Uterus (tissue), 4 donors: ENCODE results near the gene ACSBG1. TPM values are rescaled to one million over a fixed set of nuclear protein-coding genes. Genes with fewer than 3 reads are reported as not detected.

Experiments
- DNase-seq, 2 donors: peaks; one replicate each; pipeline ENCODE4 v3.0.0-alpha.2; 2019 to 2020
- H3K27ac ChIP-seq, 2 donors: fragments of 200-600 bp; sonication (generic); 1 replicate in 1 of 2; 2 replicates in 1 of 2; pipeline ENCODE4 v1.5.1; 2016 to 2018
- H3K27me3 ChIP-seq, 2 donors: fragments of 200-600 bp; sonication (generic); one replicate each; pipeline ENCODE4 v1.5.1; 2018 to 2019; ENCODE audit warnings: control low read depth in 1 of 2
- H3K36me3 ChIP-seq, 2 donors: fragments of 200-600 bp; sonication (generic); one replicate each; pipeline ENCODE4 v1.5.1; 2019; ENCODE audit warnings: control low read depth in 1 of 2
- H3K4me1 ChIP-seq, 2 donors: fragments of 200-600 bp; sonication (generic); one replicate each; pipeline ENCODE4 v1.5.1; 2018 to 2019; ENCODE audit warnings: control low read depth in 1 of 2
- H3K4me3 ChIP-seq, 2 donors: fragments of 200-600 bp; sonication (generic); 1 replicate in 1 of 2; 2 replicates in 1 of 2; pipeline ENCODE4 v1.5.1; 2018 to 2019; ENCODE audit warnings: mild to moderate bottlenecking in 1 of 2
- H3K9me3 ChIP-seq, 2 donors: fragments of 200-600 bp; sonication (generic); one replicate each; pipeline ENCODE4 v1.5.1; 2019; ENCODE audit warnings: control low read depth in 1 of 2
- POLR2A ChIP-seq, 2 donors: fragments of 450-650 bp; IDR thresholded peaks; one replicate each; pipeline ENCODE4 v1.6.1; 2016; ENCODE audit warnings: antibody characterized with exemption in 2 of 2, mild to moderate bottlenecking in 1 of 2, moderate library complexity in 1 of 2
- intact Hi-C: fragments of 100-400 bp; cut with DNase I; formaldehyde crosslinking; loops from one replicate; pipeline ENCODE4 v1.15.1; 2023; ENCODE audit warnings: low total_unique reads
- total RNA-seq, 4 donors: library from RNA; depleted of rRNA in 3 of 4; stranded (reverse); fragments of >200 nt in 3 of 4; gene quantifications; one replicate each; pipeline versions ENCODE4 v1.1.0 to v1.2.4, GENCODE V29; 2014 to 2023
- TF ChIP-seq, protein P1 (sequence below), 4 experiments: fragments of 200-600 bp in 2 of 4; fragments of 450-650 bp in 2 of 4; sonication (generic) in 2 of 4; IDR thresholded peaks; one replicate each; pipeline ENCODE4 v1.5.1; 2016 to 2019; ENCODE audit warnings: antibody characterized with exemption in 4 of 4, mild to moderate bottlenecking in 2 of 4, moderate library complexity in 1 of 4
- donor health status: DM: yes; HTN: yes; CAD: no.

Gene ACSBG1
- total RNA-seq, 4 donors from 2014 or later = 3.5 TPM; not detected in 3

DNA sequence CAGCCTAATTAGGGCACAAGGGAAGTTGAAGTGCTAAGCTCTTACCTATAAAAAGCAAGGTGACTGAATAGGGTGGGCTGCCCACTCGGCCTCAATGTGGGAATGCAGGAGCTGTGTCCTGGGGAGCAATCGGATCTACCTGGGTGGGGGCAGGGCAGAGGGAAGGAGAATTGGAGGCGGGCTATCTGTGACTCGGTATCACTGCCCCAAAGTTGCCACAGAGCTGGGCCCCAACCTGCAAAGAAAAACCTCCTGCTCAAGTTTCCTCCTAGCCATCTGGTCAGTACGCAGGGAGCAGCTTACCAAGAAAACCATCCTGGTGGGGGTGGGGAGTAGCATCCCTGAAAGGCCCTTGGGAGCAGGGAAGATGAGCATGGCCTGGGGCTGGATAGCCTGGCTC is 113.8 kb downstream of the ACSBG1 start:
- intact Hi-C loops = no loop called here
- Histone ChIP-seq H3K9me3 (no peaks in the 10 kb centered on the region), H3K4me3 (no peak overlapping the region), H3K27me3 (no peaks in the 10 kb centered on the region), H3K27ac (no peak overlapping the region), H3K36me3 (no peaks in the 10 kb centered on the region), H3K4me1 (no peaks in the 10 kb centered on the region)
- DNase-seq = no peak
- TF ChIP-seq POLR2A (IDR thresholded peaks at IDR 0.05) = no peak
- TF ChIP-seq, protein P1, sequence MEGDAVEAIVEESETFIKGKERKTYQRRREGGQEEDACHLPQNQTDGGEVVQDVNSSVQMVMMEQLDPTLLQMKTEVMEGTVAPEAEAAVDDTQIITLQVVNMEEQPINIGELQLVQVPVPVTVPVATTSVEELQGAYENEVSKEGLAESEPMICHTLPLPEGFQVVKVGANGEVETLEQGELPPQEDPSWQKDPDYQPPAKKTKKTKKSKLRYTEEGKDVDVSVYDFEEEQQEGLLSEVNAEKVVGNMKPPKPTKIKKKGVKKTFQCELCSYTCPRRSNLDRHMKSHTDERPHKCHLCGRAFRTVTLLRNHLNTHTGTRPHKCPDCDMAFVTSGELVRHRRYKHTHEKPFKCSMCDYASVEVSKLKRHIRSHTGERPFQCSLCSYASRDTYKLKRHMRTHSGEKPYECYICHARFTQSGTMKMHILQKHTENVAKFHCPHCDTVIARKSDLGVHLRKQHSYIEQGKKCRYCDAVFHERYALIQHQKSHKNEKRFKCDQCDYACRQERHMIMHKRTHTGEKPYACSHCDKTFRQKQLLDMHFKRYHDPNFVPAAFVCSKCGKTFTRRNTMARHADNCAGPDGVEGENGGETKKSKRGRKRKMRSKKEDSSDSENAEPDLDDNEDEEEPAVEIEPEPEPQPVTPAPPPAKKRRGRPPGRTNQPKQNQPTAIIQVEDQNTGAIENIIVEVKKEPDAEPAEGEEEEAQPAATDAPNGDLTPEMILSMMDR (IDR thresholded peaks at IDR 0.05) = no peak

Other genes starting within 250 kb of the ACSBG1 start
- gene TBC1D2B, start 156.9 kb downstream of the ACSBG1 start, total RNA-seq = 10 to 100 TPM; 27.7 to 89.0 (median 57.9) TPM
- not detected for gene SH2D7, start 142.0 kb downstream of the ACSBG1 start, total RNA-seq
- gene CIB2, start 103.1 kb downstream of the ACSBG1 start, total RNA-seq = 10 to 100 TPM in 2 of 4 donors, 1 to 10 TPM in 2; 4.4 to 11.3 (median 7.8) TPM
- gene IDH3A, start 85.2 kb downstream of the ACSBG1 start, total RNA-seq = 100 to 1,000 TPM in 1 of 4 donors, 10 to 100 TPM in 3; 60.1 to 118 (median 86.4) TPM
- gene DNAJA4, start 30.0 kb upstream of the ACSBG1 start, total RNA-seq = 10 to 100 TPM in 3 of 4 donors, 1 to 10 TPM in 1; 2.6 to 16.8 (median 14.6) TPM
- gene SKIC8, start 65.0 kb upstream of the ACSBG1 start, total RNA-seq = 10 to 100 TPM; 29.4 to 85.0 (median 62.9) TPM
- 1 to 10 TPM in 1 of 4 donors, not detected in 3; 3.4 TPM for gene CRABP1, start 105.8 kb upstream of the ACSBG1 start, total RNA-seq
- 10 to 100 TPM; 15.1 to 81.7 (median 51.4) TPM for gene IREB2, start 203.7 kb upstream of the ACSBG1 start, total RNA-seq